ENCODE measurements around the gene CXCR1. TPM values are rescaled to one million over a fixed set of nuclear protein-coding genes. Genes with fewer than 3 reads are reported as not detected.

CXCR1 gene
- total and polyA plus RNA-seq, 9 of the 15 experiments (the other 6 are each of a cell fraction or from before 2014, with no cell fraction given), result not detected

- TF ChIP-seq ZBTB17 (CRISPR knock-in tag; IDR thresholded peaks at IDR 0.05), result no peak
Observed at GRCh38 chr2:218166791-218167190, at the start of gene CXCR1 (continued).

DNA sequence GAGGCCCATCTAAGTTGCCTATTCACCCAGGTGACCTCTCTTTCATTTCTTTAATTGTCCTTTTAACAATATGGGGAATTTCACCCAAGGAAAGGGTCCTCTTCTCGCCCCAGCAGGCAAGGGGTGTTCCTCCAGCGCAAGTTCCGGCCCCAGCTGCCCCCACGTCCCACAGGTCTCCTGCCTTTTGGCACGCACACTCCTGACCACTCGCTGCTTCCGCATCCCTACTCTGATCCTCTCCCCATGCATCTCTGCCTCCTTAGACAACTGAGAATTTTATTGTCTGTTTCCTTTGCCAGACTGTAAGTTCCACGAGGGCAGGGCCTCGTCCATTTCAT is 49.5 kb upstream of the CXCR1 start:
- H3K9me1 ChIP-seq (ENCODE audit: control insufficient read depth, insufficient read depth, low read length), result no peaks in the 10 kb centered on the region
- DNase-seq (ENCODE audit: extremely low read depth in 1 of 4, low spot score in 3 of 4) (no peak), ATAC-seq (no peak), FAIRE-seq (no peak)
- no peaks in the 10 kb centered on the region for H3K27me3 ChIP-seq (ENCODE audit: control insufficient read depth in 2 of 2, insufficient read depth in 2 of 2, low read length in 2 of 2)
- H3K4me3 ChIP-seq, result peak overlapping the region; percentile 98
- H3K9me3 ChIP-seq (replicated peaks; ENCODE audit: control insufficient read depth, insufficient read depth, low read depth, low read length), result no peaks in the 10 kb centered on the region
- peaks cover 9 to 15% of the 10 kb centered on the region in 2 experiments; a peak in 4 of 5 replicates for H3K4me1 ChIP-seq (replicated peaks in 1 of 2; ENCODE audit: control insufficient read depth in 2 of 2, insufficient read depth in 2 of 2, low read length in 2 of 2)
- BruUV-seq (replicated peaks), result TSS peak; percentile 88
- H3K36me3 ChIP-seq (ENCODE audit: control insufficient read depth, insufficient read depth, low read length), result peaks cover 16% of the 10 kb centered on the region; the same call in 2 of the 3 replicates
- H3K9ac ChIP-seq (ENCODE audit: insufficient read depth in 1 of 2, low read depth in 2 of 2, low read length in 2 of 2), result peak overlapping the region; percentile 79 to 98
- intact Hi-C loops (cut with micrococcal nuclease) (no loop called here), in situ Hi-C loops (cut with MboI) (no loop called here)
- peak overlapping the region; percentile 90 for H3K27ac ChIP-seq (ENCODE audit: extremely low read depth, low read depth, low read length)
- H3K79me2 ChIP-seq (ENCODE audit: control insufficient read depth, insufficient read depth, low read length), result peaks cover 44% of the 10 kb centered on the region
- TF ChIP-seq SP1 (CRISPR knock-in tag; IDR thresholded peaks at IDR 0.05), result 0 out of 2 replicates have a peak, but pooled peaks have one; percentile 15
- TF ChIP-seq NFE2L1 (tag; IDR thresholded peaks at IDR 0.05; ENCODE audit: borderline replicate concordance, low read depth), result no peak
- TF ChIP-seq SPI1 (IDR thresholded peaks at IDR 0.05; ENCODE audit: borderline replicate concordance, low read depth, low read length), result no peak
- no peak for TF ChIP-seq ZNF324 (CRISPR knock-in tag; IDR thresholded peaks at IDR 0.05)
- TF ChIP-seq THRAP3 (IDR thresholded peaks at IDR 0.05; ENCODE audit: borderline replicate concordance), result no peak
- TF ChIP-seq SMARCA5 (IDR thresholded peaks at IDR 0.05), result no peak
- no peak for TF ChIP-seq SREBF2 (CRISPR knock-in tag; IDR thresholded peaks at IDR 0.05)
- peak in 1 of 2 experiments; percentile 34; a peak in 1 of 4 replicates for TF ChIP-seq TRIM24 (IDR thresholded peaks at IDR 0.05)
- no peak for TF ChIP-seq ZNF717 (CRISPR knock-in tag; IDR thresholded peaks at IDR 0.05)
- no peak for TF ChIP-seq TOE1 (IDR thresholded peaks at IDR 0.05; ENCODE audit: borderline replicate concordance)
- no peak for TF ChIP-seq TOE1 (CRISPR knock-in tag; IDR thresholded peaks at IDR 0.05; ENCODE audit: borderline replicate concordance, low read depth)
- H2AFZ ChIP-seq (ENCODE audit: low read depth, low read length), result peak overlapping the region; percentile 97
- H3K4me2 ChIP-seq (ENCODE audit: insufficient read depth, low read length), result peak overlapping the region; percentile 87
- H4K20me1 ChIP-seq (replicated peaks; ENCODE audit: control insufficient read depth, insufficient read depth, low read length), result peaks cover 12% of the 10 kb centered on the region; the same call in 1 of the 2 replicates
- WGBS (ENCODE audit: insufficient coverage, low coverage, missing lambda C conversion rate), result 74% methylated on average over 4 of the region's 9 CpGs
- POLR2A ChIA-PET, result interaction anchor here (0.6 to 1.2 kb wide), 4 partner anchors 15 to 515 kb away, joined by 3 to 4 read pairs (median 4); partner anchors contain the start of gene PLCD4
- CTCF ChIA-PET (ENCODE audit: low intra/inter-chr PET ratio), result no interaction called here
